Measurements from ENCODE around the gene ATP8A2. TPM values are rescaled to one million over a fixed set of nuclear protein-coding genes. Genes with fewer than 3 reads are reported as not detected.

ATP8A2 gene
- total RNA-seq, 2 experiments from 2014 or later: 1.6 to 1.7 TPM

GRCh38 chr13:25633093-25633492 is 261.3 kb downstream of the ATP8A2 start:
- H3K4me3 Mint-ChIP-seq: no peak overlapping the region
- peaks cover 3% of the 10 kb centered on the region for H3K27me3 Mint-ChIP-seq
- no peaks in the 10 kb centered on the region for H3K4me1 Mint-ChIP-seq
- H3K9me3 Mint-ChIP-seq: no peaks in the 10 kb centered on the region
- DNase-seq: no peak
- no peaks in the 10 kb centered on the region for H3K36me3 Mint-ChIP-seq
- no peak overlapping the region for H3K27ac Mint-ChIP-seq

- H3K9me3 Mint-ChIP-seq: peaks cover 15% of the 10 kb centered on the region
- no peak for DNase-seq
- H3K4me1 Mint-ChIP-seq: no peaks in the 10 kb centered on the region
- H3K27ac Mint-ChIP-seq: no peak overlapping the region
- peaks cover 2% of the 10 kb centered on the region for H3K36me3 Mint-ChIP-seq
- no peak overlapping the region for H3K4me3 Mint-ChIP-seq
- H3K27me3 Mint-ChIP-seq: no peaks in the 10 kb centered on the region
Measured at GRCh38 chr13:25645681-25646080, 273.9 kb downstream of the ATP8A2 start.

- H3K4me3 Mint-ChIP-seq: no peak overlapping the region
- no peaks in the 10 kb centered on the region for H3K4me1 Mint-ChIP-seq
- H3K36me3 Mint-ChIP-seq: peaks cover 2% of the 10 kb centered on the region
- DNase-seq: no peak
- no peak overlapping the region for H3K27ac Mint-ChIP-seq
- peaks cover 5% of the 10 kb centered on the region for H3K27me3 Mint-ChIP-seq
- H3K9me3 Mint-ChIP-seq: peaks cover 13% of the 10 kb centered on the region
Measured at GRCh38 chr13:25649001-25649633, 277.3 kb downstream of the ATP8A2 start.

- H3K27ac Mint-ChIP-seq: no peak overlapping the region
- H3K36me3 Mint-ChIP-seq: no peaks in the 10 kb centered on the region
- H3K9me3 Mint-ChIP-seq: peaks cover 8% of the 10 kb centered on the region
- no peak for DNase-seq
- H3K4me3 Mint-ChIP-seq: no peak overlapping the region
- H3K4me1 Mint-ChIP-seq: no peaks in the 10 kb centered on the region
- peaks cover 14% of the 10 kb centered on the region for H3K27me3 Mint-ChIP-seq
Measured at GRCh38 chr13:25652764-25653163, 281.0 kb downstream of the ATP8A2 start.

- no peak for DNase-seq
- Mint-ChIP-seq H3K27ac (no peak overlapping the region), H3K9me3 (no peaks in the 10 kb centered on the region), H3K4me3 (no peak overlapping the region), H3K4me1 (no peaks in the 10 kb centered on the region), H3K36me3 (no peaks in the 10 kb centered on the region), H3K27me3 (peaks cover 14% of the 10 kb centered on the region)
Measured at GRCh38 chr13:25654322-25654721, 282.5 kb downstream of the ATP8A2 start.

GRCh38 chr13:25657157-25657556 is 285.4 kb downstream of the ATP8A2 start:
- no peaks in the 10 kb centered on the region for H3K9me3 Mint-ChIP-seq
- no peak for DNase-seq
- H3K4me3 Mint-ChIP-seq: no peak overlapping the region
- H3K27me3 Mint-ChIP-seq: peaks cover 14% of the 10 kb centered on the region
- no peaks in the 10 kb centered on the region for H3K36me3 Mint-ChIP-seq
- H3K27ac Mint-ChIP-seq: no peak overlapping the region
- H3K4me1 Mint-ChIP-seq: no peaks in the 10 kb centered on the region

- peaks cover 9% of the 10 kb centered on the region for H3K27me3 Mint-ChIP-seq
- DNase-seq: no peak
- H3K9me3 Mint-ChIP-seq: no peaks in the 10 kb centered on the region
- H3K36me3 Mint-ChIP-seq: no peaks in the 10 kb centered on the region
- no peak overlapping the region for H3K4me3 Mint-ChIP-seq
- H3K4me1 Mint-ChIP-seq: no peaks in the 10 kb centered on the region
- no peak overlapping the region for H3K27ac Mint-ChIP-seq
Measured at GRCh38 chr13:25659091-25659795, 287.5 kb downstream of the ATP8A2 start.

GRCh38 chr13:25660996-25661395 is 289.2 kb downstream of the ATP8A2 start:
- no peaks in the 10 kb centered on the region for H3K27me3 Mint-ChIP-seq
- H3K9me3 Mint-ChIP-seq: no peaks in the 10 kb centered on the region
- no peak overlapping the region for H3K4me3 Mint-ChIP-seq
- no peaks in the 10 kb centered on the region for H3K36me3 Mint-ChIP-seq
- no peaks in the 10 kb centered on the region for H3K4me1 Mint-ChIP-seq
- no peak overlapping the region for H3K27ac Mint-ChIP-seq
- no peak for DNase-seq

GRCh38 chr13:25662516-25662915 is 290.7 kb downstream of the ATP8A2 start:
- Mint-ChIP-seq H3K4me1 (no peaks in the 10 kb centered on the region), H3K36me3 (no peaks in the 10 kb centered on the region), H3K9me3 (no peaks in the 10 kb centered on the region), H3K27me3 (no peaks in the 10 kb centered on the region), H3K4me3 (no peak overlapping the region), H3K27ac (no peak overlapping the region)
- DNase-seq: no peak

GRCh38 chr13:25668345-25668744 is 296.6 kb downstream of the ATP8A2 start:
- H3K9me3 Mint-ChIP-seq: peaks cover 12% of the 10 kb centered on the region

GRCh38 chr13:25673711-25674110 is 301.9 kb downstream of the ATP8A2 start:
- H3K27ac Mint-ChIP-seq: no peak overlapping the region
- no peaks in the 10 kb centered on the region for H3K4me1 Mint-ChIP-seq
- peaks cover 6% of the 10 kb centered on the region for H3K9me3 Mint-ChIP-seq
- peaks cover 4% of the 10 kb centered on the region for H3K27me3 Mint-ChIP-seq
- H3K4me3 Mint-ChIP-seq: no peak overlapping the region
- DNase-seq: no peak
- peaks cover 2% of the 10 kb centered on the region for H3K36me3 Mint-ChIP-seq

More at GRCh38 chr13:25668345-25668744, 296.6 kb downstream of the ATP8A2 start:
- no peak for DNase-seq
- H3K4me3 Mint-ChIP-seq: no peak overlapping the region
- no peak overlapping the region for H3K27ac Mint-ChIP-seq
- H3K27me3 Mint-ChIP-seq: peaks cover 4% of the 10 kb centered on the region
- peaks cover 2% of the 10 kb centered on the region for H3K36me3 Mint-ChIP-seq
- H3K4me1 Mint-ChIP-seq: no peaks in the 10 kb centered on the region

GRCh38 chr13:25674371-25674770 is 302.6 kb downstream of the ATP8A2 start:
- Mint-ChIP-seq H3K9me3 (peaks cover 5% of the 10 kb centered on the region), H3K27ac (no peak overlapping the region), H3K27me3 (peaks cover 4% of the 10 kb centered on the region), H3K4me1 (no peaks in the 10 kb centered on the region), H3K36me3 (no peaks in the 10 kb centered on the region), H3K4me3 (no peak overlapping the region)
- DNase-seq: no peak

- no peaks in the 10 kb centered on the region for H3K9me3 Mint-ChIP-seq
- H3K27me3 Mint-ChIP-seq: peaks cover 4% of the 10 kb centered on the region
- H3K4me3 Mint-ChIP-seq: no peak overlapping the region
- no peak overlapping the region for H3K27ac Mint-ChIP-seq
- DNase-seq: no peak
- no peaks in the 10 kb centered on the region for H3K36me3 Mint-ChIP-seq
- H3K4me1 Mint-ChIP-seq: no peaks in the 10 kb centered on the region
Measured at GRCh38 chr13:25675060-25675459, 303.3 kb downstream of the ATP8A2 start.

- Mint-ChIP-seq H3K36me3 (no peaks in the 10 kb centered on the region), H3K27ac (no peak overlapping the region), H3K9me3 (no peaks in the 10 kb centered on the region), H3K4me1 (no peaks in the 10 kb centered on the region), H3K27me3 (no peaks in the 10 kb centered on the region), H3K4me3 (no peak overlapping the region)
- DNase-seq: no peak
Measured at GRCh38 chr13:25677956-25678355, 306.2 kb downstream of the ATP8A2 start.

GRCh38 chr13:25678398-25678797 is 306.6 kb downstream of the ATP8A2 start:
- no peak for DNase-seq
- Mint-ChIP-seq H3K27me3 (no peaks in the 10 kb centered on the region), H3K4me3 (no peak overlapping the region), H3K27ac (no peak overlapping the region), H3K36me3 (no peaks in the 10 kb centered on the region), H3K9me3 (no peaks in the 10 kb centered on the region), H3K4me1 (no peaks in the 10 kb centered on the region)

GRCh38 chr13:25679159-25679558 is 307.4 kb downstream of the ATP8A2 start:
- Mint-ChIP-seq H3K27me3 (no peaks in the 10 kb centered on the region), H3K9me3 (no peaks in the 10 kb centered on the region), H3K27ac (no peak overlapping the region), H3K36me3 (no peaks in the 10 kb centered on the region), H3K4me1 (no peaks in the 10 kb centered on the region), H3K4me3 (no peak overlapping the region)
- DNase-seq: no peak

All from activated naive CD8-positive, alpha-beta T cell treated with anti-CD3 and anti-CD28 coated beads for 36 hours (primary cell).